ENCODE results near the gene OR2V1. TPM values are rescaled to one million over a fixed set of nuclear protein-coding genes. Genes with fewer than 3 reads are reported as not detected.
"Not testable (repeated sequence)": the region's sequence is repeated elsewhere in the genome, so short reads cannot be mapped to it uniquely, and the experiment has no call there.

The OR2V1 gene
- polyA plus RNA-seq, 1 donor = not detected

DNA sequence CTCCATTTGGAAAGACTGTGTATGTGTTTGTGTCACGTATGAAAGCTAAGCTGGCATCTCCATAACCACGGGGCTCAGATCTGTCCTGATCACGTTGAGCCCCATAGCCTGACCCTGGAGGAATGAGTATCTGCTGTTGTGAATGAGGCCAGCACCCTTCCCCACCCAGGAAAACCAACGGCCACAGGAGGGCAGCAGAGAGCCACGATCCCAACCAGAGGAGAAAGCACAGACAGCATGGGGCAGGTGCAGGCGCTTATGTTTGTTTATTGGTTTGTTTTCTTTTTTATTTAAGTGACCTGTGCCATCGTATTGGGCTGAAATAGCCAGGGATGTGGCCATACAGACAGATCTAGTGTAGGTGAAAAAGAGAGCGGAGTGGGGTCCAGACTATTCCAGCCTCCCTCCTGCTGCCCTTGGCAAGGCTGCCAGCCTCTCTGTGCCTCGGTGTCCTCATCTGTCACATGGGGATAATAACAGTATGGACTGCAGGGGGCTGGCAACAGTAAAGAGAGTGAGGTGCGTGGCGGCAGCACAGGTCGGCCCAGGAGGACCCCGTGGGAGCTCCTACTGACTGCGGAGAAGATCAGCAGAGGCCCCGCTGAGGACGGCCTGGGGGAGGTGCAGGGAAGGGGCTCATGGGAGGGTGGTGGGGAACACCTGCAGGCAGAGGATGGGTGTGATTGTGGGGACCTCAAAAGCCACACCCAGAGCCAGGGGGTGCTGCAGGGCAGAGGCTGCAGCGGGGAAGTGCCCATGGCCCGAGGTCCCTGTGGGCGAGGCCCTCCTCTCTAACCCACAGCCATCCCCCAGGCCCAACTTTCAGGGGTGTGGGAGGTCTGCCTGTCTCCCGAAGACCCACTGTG is 28.6 kb upstream of the OR2V1 start:
- no peaks in the 10 kb centered on the region for H3K4me1 ChIP-seq (ENCODE audit: control insufficient read depth, insufficient read depth, low read length)
- H3K36me3 ChIP-seq (ENCODE audit: control insufficient read depth, insufficient read depth, low read length) = no peaks in the 10 kb centered on the region
- WGBS (ENCODE audit: insufficient coverage, low lambda C conversion rate) = no CpG with 5 or more reads among the region's 20 CpGs
- peaks cover 3% of the 10 kb centered on the region for H3K9me3 ChIP-seq (ENCODE audit: control insufficient read depth, low read depth, low read length)
- H3K27me3 ChIP-seq (ENCODE audit: control insufficient read depth, insufficient read depth, low read length) = peaks cover 30% of the 10 kb centered on the region
- peak; percentile 63 to 68 for DNase-seq
- no peak overlapping the region for H3K27ac ChIP-seq (ENCODE audit: low read length)
- H3K4me3 ChIP-seq (ENCODE audit: low read length) = no peak overlapping the region

DNA sequence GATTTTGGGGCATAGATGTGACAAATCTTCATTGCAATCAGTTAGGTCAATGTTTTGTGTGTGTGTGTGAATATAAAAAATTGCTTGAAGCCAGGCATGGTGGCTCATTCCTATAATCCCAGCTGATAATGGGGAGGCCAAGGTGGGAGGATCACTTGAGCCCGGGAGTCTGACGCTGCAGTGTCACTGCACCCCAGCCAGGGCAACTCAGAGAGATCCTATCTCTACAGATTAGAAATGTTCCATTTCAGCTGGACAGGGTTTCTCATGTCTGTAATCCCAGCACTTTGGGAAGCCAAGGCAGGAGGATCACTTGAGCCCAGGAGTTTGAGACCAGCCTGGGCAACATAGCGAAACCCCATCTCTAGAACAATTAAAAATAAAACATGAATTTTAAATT is 27.9 kb upstream of the OR2V1 start:
- DNase-seq = no peak
- H3K9me3 ChIP-seq (ENCODE audit: control insufficient read depth, low read depth, low read length) = no peaks in the 10 kb centered on the region
- H3K27me3 ChIP-seq (ENCODE audit: control insufficient read depth, insufficient read depth, low read length) = peaks cover 25% of the 10 kb centered on the region
- no peaks in the 10 kb centered on the region for H3K36me3 ChIP-seq (ENCODE audit: control insufficient read depth, insufficient read depth, low read length)
- no CpG with 5 or more reads among the region's 3 CpGs for WGBS (ENCODE audit: insufficient coverage, low lambda C conversion rate)
- no peak overlapping the region for H3K27ac ChIP-seq (ENCODE audit: low read length)
- H3K4me3 ChIP-seq (ENCODE audit: low read length) = no peak overlapping the region
- H3K4me1 ChIP-seq (ENCODE audit: control insufficient read depth, insufficient read depth, low read length) = no peaks in the 10 kb centered on the region

DNA sequence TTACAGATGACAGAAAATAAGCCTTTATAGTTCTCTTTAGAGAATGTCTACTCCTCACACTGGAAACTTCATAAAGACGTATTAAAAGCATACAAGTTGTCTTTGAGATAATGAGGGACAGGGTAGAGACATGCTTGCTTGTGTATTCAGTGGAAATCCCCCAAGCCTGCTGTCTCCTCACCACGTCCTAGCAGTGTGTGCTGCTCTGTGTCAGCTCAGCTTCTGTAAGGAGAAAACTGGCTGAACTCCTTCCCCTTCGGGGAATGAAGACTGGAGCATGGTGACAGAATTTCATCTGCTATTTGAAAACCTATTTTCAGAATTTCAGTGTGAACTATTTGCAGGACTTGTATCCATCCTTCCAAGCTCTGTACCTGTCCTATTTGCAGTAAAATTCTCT is 25.8 kb upstream of the OR2V1 start:
- H3K27me3 ChIP-seq (ENCODE audit: control insufficient read depth, insufficient read depth, low read length) = peaks cover 10% of the 10 kb centered on the region
- H3K9me3 ChIP-seq (ENCODE audit: control insufficient read depth, low read depth, low read length) = no peaks in the 10 kb centered on the region
- H3K27ac ChIP-seq (ENCODE audit: low read length) = no peak overlapping the region
- no peak for DNase-seq
- no CpG with 5 or more reads among the region's 3 CpGs for WGBS (ENCODE audit: insufficient coverage, low lambda C conversion rate)
- H3K4me3 ChIP-seq (ENCODE audit: low read length) = no peak overlapping the region
- H3K36me3 ChIP-seq (ENCODE audit: control insufficient read depth, insufficient read depth, low read length) = no peaks in the 10 kb centered on the region
- no peaks in the 10 kb centered on the region for H3K4me1 ChIP-seq (ENCODE audit: control insufficient read depth, insufficient read depth, low read length)

DNA sequence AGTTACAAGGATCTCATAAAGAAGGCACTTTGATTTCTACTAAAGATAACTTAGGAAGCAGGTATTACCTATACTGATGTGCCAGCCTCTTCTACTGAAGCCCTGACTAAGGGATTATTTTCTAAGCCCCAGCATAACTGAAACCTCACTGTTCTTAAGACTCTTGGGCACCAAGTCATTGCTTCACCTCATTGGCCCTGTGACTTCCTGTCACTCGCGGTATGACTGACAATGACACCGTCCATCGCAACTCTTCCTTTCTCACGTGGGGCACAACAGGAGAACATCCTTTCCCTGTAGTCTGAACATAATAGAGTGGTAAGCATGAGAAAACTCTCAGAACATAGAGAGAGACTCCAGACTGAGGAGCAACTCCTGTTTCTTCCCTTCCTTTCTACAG is 22.8 kb upstream of the OR2V1 start:
- no CpG with 5 or more reads among the region's 5 CpGs for WGBS (ENCODE audit: insufficient coverage, low lambda C conversion rate)
- Histone ChIP-seq H3K27ac (ENCODE audit: low read length) (no peak overlapping the region), H3K27me3 (ENCODE audit: control insufficient read depth, insufficient read depth, low read length) (peaks cover 10% of the 10 kb centered on the region), H3K9me3 (ENCODE audit: control insufficient read depth, low read depth, low read length) (no peaks in the 10 kb centered on the region), H3K36me3 (ENCODE audit: control insufficient read depth, insufficient read depth, low read length) (no peaks in the 10 kb centered on the region), H3K4me3 (ENCODE audit: low read length) (no peak overlapping the region), H3K4me1 (ENCODE audit: control insufficient read depth, insufficient read depth, low read length) (no peaks in the 10 kb centered on the region)
- no peak for DNase-seq

DNA sequence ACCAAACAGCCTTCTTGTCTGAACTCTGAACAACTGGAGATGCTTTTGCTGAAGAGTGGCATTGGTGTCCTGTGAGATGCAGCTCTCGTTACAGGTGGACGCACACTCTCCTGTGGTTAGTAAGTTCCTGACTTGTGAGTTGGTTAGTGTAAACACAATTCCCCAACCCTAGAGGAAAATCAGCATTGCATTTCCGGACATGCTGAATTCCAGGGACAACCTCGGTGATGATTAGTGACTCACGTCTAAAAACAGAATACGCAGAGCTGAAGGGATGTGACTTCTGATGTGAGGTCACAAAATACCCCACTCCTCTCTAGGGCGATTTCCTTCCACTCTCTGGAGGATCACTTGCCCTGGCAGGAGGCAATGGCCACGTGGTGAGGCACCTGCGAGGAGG is 21.4 kb upstream of the OR2V1 start:
- DNase-seq = no peak
- H3K4me1 ChIP-seq (ENCODE audit: control insufficient read depth, insufficient read depth, low read length) = no peaks in the 10 kb centered on the region
- no peaks in the 10 kb centered on the region for H3K9me3 ChIP-seq (ENCODE audit: control insufficient read depth, low read depth, low read length)
- no CpG with 5 or more reads among the region's 9 CpGs for WGBS (ENCODE audit: insufficient coverage, low lambda C conversion rate)
- H3K4me3 ChIP-seq (ENCODE audit: low read length) = no peak overlapping the region
- no peaks in the 10 kb centered on the region for H3K36me3 ChIP-seq (ENCODE audit: control insufficient read depth, insufficient read depth, low read length)
- peaks cover 5% of the 10 kb centered on the region for H3K27me3 ChIP-seq (ENCODE audit: control insufficient read depth, insufficient read depth, low read length)
- H3K27ac ChIP-seq (ENCODE audit: low read length) = no peak overlapping the region

DNA sequence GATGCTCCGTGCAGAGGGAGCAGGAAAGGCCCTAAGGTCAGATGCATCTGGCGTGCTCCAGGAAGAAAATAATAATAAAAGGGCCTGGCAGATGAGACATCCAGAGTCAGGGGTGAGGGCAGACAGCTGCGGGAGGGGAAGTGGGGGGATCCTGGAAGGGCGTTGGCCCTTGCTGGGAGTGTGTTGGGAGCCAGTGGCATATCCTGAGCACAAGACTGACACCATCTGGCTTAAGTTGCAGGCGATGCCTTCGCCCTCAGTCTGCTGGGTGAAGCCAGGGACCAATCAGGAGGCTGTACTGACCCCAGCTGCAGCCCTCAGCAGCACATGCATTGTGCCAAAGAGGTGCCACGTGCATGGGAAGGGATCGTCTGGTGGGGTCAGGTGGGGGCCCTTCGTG is 20.2 kb upstream of the OR2V1 start:
- no peak for DNase-seq
- H3K9me3 ChIP-seq (ENCODE audit: control insufficient read depth, low read depth, low read length) = no peaks in the 10 kb centered on the region
- no peak overlapping the region for H3K27ac ChIP-seq (ENCODE audit: low read length)
- no peaks in the 10 kb centered on the region for H3K36me3 ChIP-seq (ENCODE audit: control insufficient read depth, insufficient read depth, low read length)
- no peaks in the 10 kb centered on the region for H3K27me3 ChIP-seq (ENCODE audit: control insufficient read depth, insufficient read depth, low read length)
- WGBS (ENCODE audit: insufficient coverage, low lambda C conversion rate) = no CpG with 5 or more reads among the region's 9 CpGs
- H3K4me1 ChIP-seq (ENCODE audit: control insufficient read depth, insufficient read depth, low read length) = no peaks in the 10 kb centered on the region
- H3K4me3 ChIP-seq (ENCODE audit: low read length) = no peak overlapping the region

DNA sequence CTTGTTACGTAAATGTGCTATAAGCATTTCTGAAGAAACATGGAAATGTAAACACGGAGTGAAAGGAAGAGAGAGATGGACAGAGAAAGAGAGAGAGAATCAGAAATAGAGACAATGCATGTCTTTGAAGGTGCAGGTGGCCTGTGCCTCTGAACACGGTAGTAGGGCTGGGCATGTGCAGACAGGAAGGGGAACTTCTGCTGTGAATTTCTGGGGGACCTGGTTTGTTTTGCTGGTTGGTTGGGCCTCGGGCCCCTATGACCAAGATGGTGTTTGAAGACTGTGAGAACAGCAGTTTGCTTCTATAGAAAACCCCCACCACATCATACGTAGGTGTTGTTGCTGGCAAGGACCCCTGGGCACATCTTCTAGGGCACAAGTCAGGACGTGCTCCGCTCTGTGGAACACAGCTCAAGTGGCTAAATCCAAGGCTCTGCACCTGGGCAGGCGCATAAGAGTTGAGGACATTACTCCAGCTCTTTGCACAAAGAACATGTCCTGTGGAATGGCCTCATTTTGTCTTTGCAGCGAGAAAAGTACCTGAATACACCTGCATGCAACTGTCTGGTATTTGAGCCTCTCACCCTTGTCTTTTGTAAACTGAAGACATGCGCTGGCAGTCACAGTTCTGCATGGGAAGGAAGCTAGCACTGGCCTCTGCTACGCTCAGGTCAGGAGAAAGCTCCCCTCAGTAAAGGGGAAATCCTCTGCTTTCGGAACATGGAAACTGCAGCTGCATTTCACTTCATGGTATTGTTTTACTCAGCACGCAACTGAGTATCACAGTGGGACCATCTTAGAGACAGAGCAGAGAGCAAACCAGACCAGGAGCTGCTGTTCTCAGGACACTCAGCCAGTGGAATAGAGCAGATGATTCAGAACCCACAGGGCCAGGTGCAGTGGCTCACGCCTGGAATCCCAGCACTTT is 19.1 kb upstream of the OR2V1 start:
- 92% methylated on average over 2 of the region's 14 CpGs for WGBS (ENCODE audit: insufficient coverage, low lambda C conversion rate)
- no peak overlapping the region for H3K27ac ChIP-seq (ENCODE audit: low read length)
- H3K27me3 ChIP-seq (ENCODE audit: control insufficient read depth, insufficient read depth, low read length) = no peaks in the 10 kb centered on the region
- DNase-seq = no peak
- H3K4me3 ChIP-seq (ENCODE audit: low read length) = no peak overlapping the region
- no peaks in the 10 kb centered on the region for H3K9me3 ChIP-seq (ENCODE audit: control insufficient read depth, low read depth, low read length)
- H3K36me3 ChIP-seq (ENCODE audit: control insufficient read depth, insufficient read depth, low read length) = no peaks in the 10 kb centered on the region
- H3K4me1 ChIP-seq (ENCODE audit: control insufficient read depth, insufficient read depth, low read length) = no peaks in the 10 kb centered on the region

DNA sequence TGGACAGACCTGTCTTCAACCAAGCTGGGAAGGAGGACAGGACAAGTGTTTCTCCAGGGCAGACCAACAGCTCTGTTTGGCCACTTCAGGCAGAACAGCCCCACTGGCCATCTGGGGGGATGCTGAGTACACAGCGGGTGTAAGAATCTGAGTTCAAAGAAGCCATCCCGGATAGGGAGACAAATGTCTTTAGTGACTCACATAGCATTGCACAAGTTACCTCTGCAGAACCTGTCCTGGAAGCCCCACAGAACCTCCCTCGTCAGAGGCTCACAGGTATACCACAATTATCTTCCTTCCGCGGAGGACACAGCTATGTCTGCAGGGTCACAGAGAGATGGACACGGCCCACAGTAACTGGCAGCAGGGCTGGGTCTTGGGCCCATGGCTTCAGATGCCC is 18.4 kb upstream of the OR2V1 start:
- no peak for DNase-seq
- Histone ChIP-seq H3K27me3 (ENCODE audit: control insufficient read depth, insufficient read depth, low read length) (no peaks in the 10 kb centered on the region), H3K4me3 (ENCODE audit: low read length) (no peak overlapping the region), H3K36me3 (ENCODE audit: control insufficient read depth, insufficient read depth, low read length) (no peaks in the 10 kb centered on the region), H3K9me3 (ENCODE audit: control insufficient read depth, low read depth, low read length) (no peaks in the 10 kb centered on the region), H3K4me1 (ENCODE audit: control insufficient read depth, insufficient read depth, low read length) (no peaks in the 10 kb centered on the region), H3K27ac (ENCODE audit: low read length) (no peak overlapping the region)
- WGBS (ENCODE audit: insufficient coverage, low lambda C conversion rate) = 80% methylated on average over 1 of the region's 6 CpGs

DNA sequence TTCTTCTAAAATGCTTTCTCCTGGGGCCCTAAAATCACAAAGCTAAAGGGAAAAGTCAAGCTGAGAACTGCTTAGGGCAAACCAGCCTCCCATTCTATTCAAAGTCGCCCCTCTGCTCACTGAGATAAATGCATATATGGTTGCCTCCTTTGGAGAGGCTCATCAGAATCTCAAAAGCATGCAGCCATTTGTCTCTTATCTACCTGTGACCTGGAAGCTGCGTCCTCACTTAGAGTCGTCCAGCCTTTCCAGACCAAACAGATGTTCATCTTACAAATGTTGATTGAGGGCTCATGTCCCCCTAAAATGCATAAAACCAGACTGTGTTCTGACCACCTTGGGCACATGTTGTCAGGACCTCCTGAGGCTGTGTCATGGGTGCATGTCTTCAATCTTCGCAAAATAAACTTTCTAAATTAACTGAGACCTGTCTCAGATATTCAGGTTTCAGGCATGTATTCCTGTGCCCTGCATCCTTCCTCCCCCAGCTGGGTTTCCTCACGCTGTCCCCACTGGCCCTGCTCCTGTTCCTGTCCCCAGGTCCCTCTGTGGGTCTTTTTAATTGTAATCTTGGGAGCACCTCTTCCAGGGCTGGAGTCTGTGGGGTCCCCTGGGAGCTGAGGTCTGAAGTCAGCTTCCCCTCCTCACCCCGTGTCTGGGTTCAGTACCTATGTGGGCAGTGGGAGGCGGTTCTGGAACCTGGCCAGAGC is 16.1 kb upstream of the OR2V1 start, which contains the start of gene OR2V2:
OR2V2 (plus strand) TSS at position 660 of the 710 bp plus-strand sequence. CDS start 7,357 bp downstream, outside the sequence.
- not testable (repeated sequence) for H3K4me3 ChIP-seq (ENCODE audit: low read length)
- no CpG with 5 or more reads among the region's 7 CpGs for WGBS (ENCODE audit: insufficient coverage, low lambda C conversion rate)

DNA sequence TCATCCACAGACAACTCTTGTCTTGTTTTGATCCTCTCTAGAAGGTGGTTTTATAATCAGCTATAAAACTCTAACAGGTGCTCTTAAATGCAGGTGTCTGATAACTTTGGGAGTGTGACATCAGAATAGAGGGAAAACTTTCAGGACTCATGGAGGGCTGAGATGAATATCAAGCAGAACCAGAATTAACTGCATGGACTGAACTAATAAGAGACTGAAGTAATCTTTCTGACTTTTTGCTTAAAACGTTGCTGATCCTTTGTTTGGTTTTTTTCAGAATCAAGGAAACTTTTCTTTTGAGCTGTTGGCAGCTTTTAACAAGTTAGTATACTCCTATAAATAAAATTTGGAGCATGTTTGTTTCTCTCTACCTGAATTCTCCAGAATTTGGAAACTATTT is 14.2 kb upstream of the OR2V1 start:
- no peaks in the 10 kb centered on the region for H3K4me1 ChIP-seq (ENCODE audit: control insufficient read depth, insufficient read depth, low read length)
- H3K9me3 ChIP-seq (ENCODE audit: control insufficient read depth, low read depth, low read length) = no peaks in the 10 kb centered on the region
- H3K4me3 ChIP-seq (ENCODE audit: low read length) = no peak overlapping the region
- peaks cover 7% of the 10 kb centered on the region for H3K27me3 ChIP-seq (ENCODE audit: control insufficient read depth, insufficient read depth, low read length)
- no CpG with 5 or more reads among the region's 1 CpG for WGBS (ENCODE audit: insufficient coverage, low lambda C conversion rate)
- H3K36me3 ChIP-seq (ENCODE audit: control insufficient read depth, insufficient read depth, low read length) = no peaks in the 10 kb centered on the region
- DNase-seq = no peak
- H3K27ac ChIP-seq (ENCODE audit: low read length) = no peak overlapping the region

More for the DNA sequence above, 16.1 kb upstream of the OR2V1 start, which contains the start of gene OR2V2:
- not testable (repeated sequence) for H3K27ac ChIP-seq (ENCODE audit: low read length); H3K36me3 ChIP-seq (ENCODE audit: control insufficient read depth, insufficient read depth, low read length); H3K4me1 ChIP-seq (ENCODE audit: control insufficient read depth, insufficient read depth, low read length); DNase-seq; H3K27me3 ChIP-seq (ENCODE audit: control insufficient read depth, insufficient read depth, low read length); H3K9me3 ChIP-seq (ENCODE audit: control insufficient read depth, low read depth, low read length)

Data from large intestine (tissue), 3 donors.